HepG2 (cell line): Measurements from ENCODE around the gene UBL4B. TPM values are rescaled to one million over a fixed set of nuclear protein-coding genes. Genes with fewer than 3 reads are reported as not detected.

Experiments used
- ATAC-seq: fragments of 200-7000 bp; cut with Tn5 transposase; 3 replicates; pipeline ENCODE4 v1.9.1; 2020; ENCODE audit warnings: mild to moderate bottlenecking, moderate library complexity
- Bru-seq: library from RNA; stranded (reverse); fragments of 400-500 nt; gene quantifications from one replicate; lab custom pipeline; 2021; lab: Mats Ljungman, UMichigan
- BruChase-seq, 2 experiments: library from RNA; stranded (reverse); fragments of 400-500 nt; gene quantifications; one replicate each; lab custom pipeline; 2021; lab: Mats Ljungman, UMichigan
- BruUV-seq: library from RNA; stranded (reverse); fragments of 400-500 nt; replicated peaks from 2 replicates; lab custom pipeline; 2021; lab: Mats Ljungman, UMichigan
- CTCF ChIA-PET: fragments of 300-600 bp; formaldehyde crosslinking; extraction: SDS; loops from one replicate; lab custom pipeline; 2021; ENCODE audit warnings: low total read pairs, inconsistent platforms, low intra/inter-chr PET ratio; lab: Yijun Ruan, JAX
- POLR2A ChIA-PET: fragments of 350-600 bp; sonication (Branson Sonifier 250); formaldehyde crosslinking; loops from one replicate; lab custom pipeline; 2020; ENCODE audit warnings: antibody characterized with exemption, inconsistent platforms; lab: Yijun Ruan, JAX
- DNase-seq: peaks from one replicate; pipeline ENCODE4 v3.0.0-alpha.2; 2015; ENCODE audit warnings: low spot score
- FAIRE-seq: peaks from 3 replicates; lab custom pipeline; 2011; peaks lifted over from hg19 to GRCh38; lab: Jason Lieb, UNC
- H2AFZ ChIP-seq: one replicate; pipeline ENCODE4 v1.6.1; 2011; ENCODE audit warnings: low read length, inconsistent platforms
- H3K27ac ChIP-seq: fragments of 300-600 bp; 3 replicates; pipeline ENCODE4 v1.8.0; 2011; ENCODE audit warnings: mixed run types, mild to moderate bottlenecking, mixed read lengths, low read length, inconsistent platforms; ENCODE audit not compliant: insufficient read depth; ENCODE audit errors: extremely low read length
- H3K27me3 ChIP-seq, 2 experiments: fragments of 200-600 bp in 1 of 2; 2 replicates in 1 of 2; 3 replicates in 1 of 2; pipeline versions ENCODE4 v1.6.0 to v1.8.0; 2011; ENCODE audit warnings: low read length in 2 of 2, mild to moderate bottlenecking in 2 of 2, moderate library complexity in 2 of 2, inconsistent platforms in 1 of 2; ENCODE audit not compliant: insufficient read depth in 2 of 2, control insufficient read depth in 1 of 2
- H3K36me3 ChIP-seq, 2 experiments: fragments of 200-600 bp in 1 of 2; replicated peaks in 1 of 2; 2 replicates in 1 of 2; 3 replicates in 1 of 2; pipeline versions ENCODE4 v1.5.1 to v1.8.0; 2011; ENCODE audit warnings: low read length in 2 of 2, inconsistent platforms in 1 of 2; ENCODE audit not compliant: insufficient read depth in 2 of 2, control insufficient read depth in 1 of 2
- H3K4me1 ChIP-seq: 2 replicates; pipeline ENCODE4 v1.5.1; 2012; ENCODE audit warnings: low read length, inconsistent platforms; ENCODE audit not compliant: insufficient read depth
- H3K4me2 ChIP-seq: 2 replicates; pipeline ENCODE4 v1.6.0; 2011; ENCODE audit warnings: low read depth, low read length, inconsistent platforms
- H3K4me3 ChIP-seq, 3 experiments: fragments of 200-600 bp in 1 of 3; sonication (generic), shearing (Covaris generic) in 1 of 3; replicated peaks in 1 of 3; 2 replicates each; pipeline ENCODE4 v1.5.1; 2011 to 2016; ENCODE audit warnings: low read length in 3 of 3, inconsistent platforms in 2 of 3, low read depth in 2 of 3, mild to moderate bottlenecking in 2 of 3, control low read depth in 1 of 3, mixed read lengths in 1 of 3; ENCODE audit not compliant: insufficient read depth in 1 of 3
- H3K79me2 ChIP-seq: one replicate; pipeline ENCODE4 v1.6.1; 2011; ENCODE audit warnings: low read length, inconsistent platforms; ENCODE audit not compliant: insufficient read depth
- H3K9ac ChIP-seq: 2 replicates; pipeline ENCODE4 v1.6.0; 2011; ENCODE audit warnings: mild to moderate bottlenecking, low read depth, low read length, inconsistent platforms; ENCODE audit not compliant: insufficient read depth
- H3K9me3 ChIP-seq: 2 replicates; pipeline ENCODE4 v1.5.1; 2012; ENCODE audit warnings: mild to moderate bottlenecking, low read length
- H4K20me1 ChIP-seq: 2 replicates; pipeline ENCODE4 v1.6.0; 2011; ENCODE audit warnings: inconsistent platforms, mild to moderate bottlenecking, low read length, moderate library complexity; ENCODE audit not compliant: insufficient read depth
- MAZ ChIP-seq, 2 experiments: sonication (generic) in 1 of 2; formaldehyde crosslinking in 1 of 2; IDR thresholded peaks; 2 replicates each; pipeline versions ENCODE4 v1.5.0 to v1.6.1; 2012 to 2020; ENCODE audit warnings: low read depth in 2 of 2, mild to moderate bottlenecking in 2 of 2, borderline replicate concordance in 1 of 2, improper control_type of control experiment in 1 of 2, low read length in 1 of 2, missing genetic modification reagents in 1 of 2, moderate library complexity in 1 of 2
- NR2F2 ChIP-seq: IDR thresholded peaks from 2 replicates; pipeline ENCODE4 v1.6.1; 2012; ENCODE audit warnings: low read depth, inconsistent platforms, borderline replicate concordance
- SMAD3 ChIP-seq: sonication (generic); formaldehyde crosslinking; IDR thresholded peaks from 2 replicates; pipeline ENCODE4 v1.4.0; 2020; ENCODE audit warnings: missing genetic modification reagents
- ZNF232 ChIP-seq: sonication (generic); formaldehyde crosslinking; IDR thresholded peaks from 2 replicates; pipeline ENCODE4 v1.4.0; 2020; ENCODE audit warnings: missing genetic modification reagents, borderline replicate concordance
- ZNF543 ChIP-seq: sonication (generic); formaldehyde crosslinking; IDR thresholded peaks from 2 replicates; pipeline ENCODE4 v1.4.0; 2020; ENCODE audit warnings: mild to moderate bottlenecking, missing genetic modification reagents
- ZNF552 ChIP-seq: sonication (generic); formaldehyde crosslinking; IDR thresholded peaks from 2 replicates; pipeline ENCODE4 v1.9.0; 2022; ENCODE audit warnings: missing genetic modification reagents, mild to moderate bottlenecking, borderline replicate concordance
- ZNF614 ChIP-seq: IDR thresholded peaks from 2 replicates; pipeline ENCODE4 v1.6.1; 2018; ENCODE audit warnings: missing biosample characterization, missing genetic modification reagents, inconsistent platforms, borderline replicate concordance
- WGBS: methylation state at CpG from one replicate; pipeline ENCODE4 v1.1.6; 2017; ENCODE audit warnings: low lambda C conversion rate; 5-methylcytosine and 5-hydroxymethylcytosine counted together
- in situ Hi-C: cut with HindIII; loops from 2 replicates; pipeline ENCODE4 v1.10.0; 2017; ENCODE audit warnings: low pct_unique_long_range_greater_than_20kb; ENCODE audit not compliant: extremely low pct_ligation_motif_present
- intact Hi-C: fragments of 100-400 bp; cut with micrococcal nuclease; formaldehyde crosslinking; loops from one replicate; pipeline ENCODE4 v1.10.0; 2022; ENCODE audit not compliant: unreplicated experiment
- long read RNA-seq, 2 experiments: library from RNA in 1 of 2; library from polyadenylated mRNA in 1 of 2; stranded (forward) in 1 of 2; unstranded in 1 of 2; transcript quantifications; one replicate each; pipeline ENCODE4 v2.0.0, GENCODE V29; 2019 to 2022
- polyA minus RNA-seq, 3 experiments: library from RNA; depleted of rRNA, polyadenylated mRNA; stranded (reverse); fragments of >200 nt; gene quantifications; 2 replicates each; pipeline ENCODE4 v1.2.3, GENCODE V29; 2011; ENCODE audit warnings: low replicate concordance in 1 of 3
- polyA plus RNA-seq, 8 experiments: library from polyadenylated mRNA; depleted of rRNA in 3 of 8; stranded (reverse) in 7 of 8; unstranded in 1 of 8; fragments of >200 nt; fragmentation: Illumina TruSeq in 4 of 8; extraction: Trizol in 4 of 8; gene quantifications; 2 replicates each; pipeline versions ENCODE4 v1.2.1 to v1.2.3, GENCODE V29; 2011 to 2016; ENCODE audit warnings: low read depth in 4 of 8, missing spikeins in 1 of 8, mixed read lengths in 1 of 8; ENCODE audit not compliant: insufficient read depth in 1 of 8
- total RNA-seq, 5 experiments: library from RNA; depleted of rRNA; stranded (reverse); fragments of >200 nt; fragmentation: Illumina TruSeq; extraction: Trizol; gene quantifications; 2 replicates each; pipeline ENCODE4 v1.2.3, GENCODE V29; 2016; ENCODE audit warnings: low read depth in 1 of 5
- TF ChIP-seq, protein P1 (sequence below): sonication (generic); formaldehyde crosslinking; IDR thresholded peaks from 2 replicates; pipeline ENCODE4 v1.4.0; 2020; ENCODE audit warnings: missing genetic modification reagents, mild to moderate bottlenecking, borderline replicate concordance
- TF ChIP-seq, protein P2 (sequence below): sonication (generic); formaldehyde crosslinking; IDR thresholded peaks from 2 replicates; pipeline ENCODE4 v1.4.0; 2020; ENCODE audit warnings: mild to moderate bottlenecking, missing genetic modification reagents
- TF ChIP-seq, protein P3 (sequence below): sonication (generic); formaldehyde crosslinking; IDR thresholded peaks from 2 replicates; pipeline ENCODE4 v1.4.0; 2020; ENCODE audit warnings: missing genetic modification reagents
- TF ChIP-seq, protein P4 (sequence below): sonication (generic); IDR thresholded peaks from 2 replicates; pipeline ENCODE4 v1.6.1; 2016; ENCODE audit warnings: low read depth, borderline replicate concordance

The UBL4B gene
- not detected in 2 replicates for total RNA-seq (2016; rRNA removed; fragmentation: Illumina TruSeq; extraction: Trizol)
- not detected in 2 replicates for total RNA-seq (2016; cell fraction: cytosol; rRNA removed; fragmentation: Illumina TruSeq; extraction: Trizol; ENCODE audit: low read depth)
- not detected in 2 replicates for total RNA-seq (2016; cell fraction: insoluble cytoplasmic fraction; rRNA removed; fragmentation: Illumina TruSeq; extraction: Trizol)
- total RNA-seq (2016; cell fraction: membrane; rRNA removed; fragmentation: Illumina TruSeq; extraction: Trizol), result not detected in 2 replicates
- not detected in 2 replicates for total RNA-seq (2016; cell fraction: nucleus; rRNA removed; fragmentation: Illumina TruSeq; extraction: Trizol)
- polyA plus RNA-seq (2011; rRNA removed), result not detected in 2 replicates
- polyA plus RNA-seq (2011; cell fraction: cytosol; rRNA removed), result not detected in 2 replicates
- polyA plus RNA-seq (2011; cell fraction: nucleus; rRNA removed), result not detected in 2 replicates
- not detected in 2 replicates for polyA plus RNA-seq (2012)
- not detected in 2 replicates for polyA plus RNA-seq (2016; cell fraction: cytosol; fragmentation: Illumina TruSeq; extraction: Trizol; ENCODE audit: low read depth)
- polyA plus RNA-seq (2016; cell fraction: insoluble cytoplasmic fraction; fragmentation: Illumina TruSeq; extraction: Trizol; ENCODE audit: low read depth), result not detected in 2 replicates
- polyA plus RNA-seq (2016; cell fraction: membrane; fragmentation: Illumina TruSeq; extraction: Trizol; ENCODE audit: low read depth), result not detected in 2 replicates
- not detected in 2 replicates for polyA plus RNA-seq (2016; cell fraction: nucleus; fragmentation: Illumina TruSeq; extraction: Trizol; ENCODE audit: insufficient read depth, low read depth)
- polyA minus RNA-seq (2011; rRNA and poly(A)+ RNA removed; ENCODE audit: low replicate concordance), result not detected in 2 replicates
- not detected in 2 replicates for polyA minus RNA-seq (2011; cell fraction: cytosol; rRNA and poly(A)+ RNA removed)
- polyA minus RNA-seq (2011; cell fraction: nucleus; rRNA and poly(A)+ RNA removed), result not detected in 2 replicates
- not detected for Bru-seq, nascent RNA
- BruChase-seq, experiment 1, labeled RNA remaining after a 6-hour chase, result percentile 22 among the genes with signal in this experiment
- BruChase-seq, experiment 2, labeled RNA remaining after a 2-hour chase, result not detected
- long read RNA-seq, experiment 1, result 0 reads
- long read RNA-seq, experiment 2, result 0 reads

GRCh38 chr1:110112143-110112542, at the start of gene UBL4B:
UBL4B (plus strand) TSS chr1:110112443; CDS start chr1:110112535, 92 bp downstream.
- H3K27me3 ChIP-seq, result peaks cover 6 to 54% of the 10 kb centered on the region in 2 experiments; a peak in 3 of 5 replicates
- 25% methylated on average over 5 of the region's 5 CpGs for WGBS
- FAIRE-seq, result no peak
- TF ChIP-seq, protein P1, sequence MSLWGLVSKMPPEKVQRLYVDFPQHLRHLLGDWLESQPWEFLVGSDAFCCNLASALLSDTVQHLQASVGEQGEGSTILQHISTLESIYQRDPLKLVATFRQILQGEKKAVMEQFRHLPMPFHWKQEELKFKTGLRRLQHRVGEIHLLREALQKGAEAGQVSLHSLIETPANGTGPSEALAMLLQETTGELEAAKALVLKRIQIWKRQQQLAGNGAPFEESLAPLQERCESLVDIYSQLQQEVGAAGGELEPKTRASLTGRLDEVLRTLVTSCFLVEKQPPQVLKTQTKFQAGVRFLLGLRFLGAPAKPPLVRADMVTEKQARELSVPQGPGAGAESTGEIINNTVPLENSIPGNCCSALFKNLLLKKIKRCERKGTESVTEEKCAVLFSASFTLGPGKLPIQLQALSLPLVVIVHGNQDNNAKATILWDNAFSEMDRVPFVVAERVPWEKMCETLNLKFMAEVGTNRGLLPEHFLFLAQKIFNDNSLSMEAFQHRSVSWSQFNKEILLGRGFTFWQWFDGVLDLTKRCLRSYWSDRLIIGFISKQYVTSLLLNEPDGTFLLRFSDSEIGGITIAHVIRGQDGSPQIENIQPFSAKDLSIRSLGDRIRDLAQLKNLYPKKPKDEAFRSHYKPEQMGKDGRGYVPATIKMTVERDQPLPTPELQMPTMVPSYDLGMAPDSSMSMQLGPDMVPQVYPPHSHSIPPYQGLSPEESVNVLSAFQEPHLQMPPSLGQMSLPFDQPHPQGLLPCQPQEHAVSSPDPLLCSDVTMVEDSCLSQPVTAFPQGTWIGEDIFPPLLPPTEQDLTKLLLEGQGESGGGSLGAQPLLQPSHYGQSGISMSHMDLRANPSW (CRISPR knock-in tag), result no peak
- TF ChIP-seq NR2F2, result no peak
- no peak for TF ChIP-seq SMAD3 (CRISPR knock-in tag)
- no peak for TF ChIP-seq MAZ (IDR thresholded peaks at IDR 0.05; ENCODE audit: borderline replicate concordance, low read depth, low read length)
- no peak for TF ChIP-seq MAZ (CRISPR knock-in tag; IDR thresholded peaks at IDR 0.05; ENCODE audit: low read depth)
- TF ChIP-seq, protein P2, sequence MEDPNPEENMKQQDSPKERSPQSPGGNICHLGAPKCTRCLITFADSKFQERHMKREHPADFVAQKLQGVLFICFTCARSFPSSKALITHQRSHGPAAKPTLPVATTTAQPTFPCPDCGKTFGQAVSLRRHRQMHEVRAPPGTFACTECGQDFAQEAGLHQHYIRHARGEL (CRISPR knock-in tag), result no peak
- TF ChIP-seq ZNF614 (CRISPR knock-in tag), result no peak
- no peak for TF ChIP-seq ZNF552 (CRISPR knock-in tag)
- TF ChIP-seq ZNF543 (CRISPR knock-in tag), result no peak
- TF ChIP-seq, protein P3, sequence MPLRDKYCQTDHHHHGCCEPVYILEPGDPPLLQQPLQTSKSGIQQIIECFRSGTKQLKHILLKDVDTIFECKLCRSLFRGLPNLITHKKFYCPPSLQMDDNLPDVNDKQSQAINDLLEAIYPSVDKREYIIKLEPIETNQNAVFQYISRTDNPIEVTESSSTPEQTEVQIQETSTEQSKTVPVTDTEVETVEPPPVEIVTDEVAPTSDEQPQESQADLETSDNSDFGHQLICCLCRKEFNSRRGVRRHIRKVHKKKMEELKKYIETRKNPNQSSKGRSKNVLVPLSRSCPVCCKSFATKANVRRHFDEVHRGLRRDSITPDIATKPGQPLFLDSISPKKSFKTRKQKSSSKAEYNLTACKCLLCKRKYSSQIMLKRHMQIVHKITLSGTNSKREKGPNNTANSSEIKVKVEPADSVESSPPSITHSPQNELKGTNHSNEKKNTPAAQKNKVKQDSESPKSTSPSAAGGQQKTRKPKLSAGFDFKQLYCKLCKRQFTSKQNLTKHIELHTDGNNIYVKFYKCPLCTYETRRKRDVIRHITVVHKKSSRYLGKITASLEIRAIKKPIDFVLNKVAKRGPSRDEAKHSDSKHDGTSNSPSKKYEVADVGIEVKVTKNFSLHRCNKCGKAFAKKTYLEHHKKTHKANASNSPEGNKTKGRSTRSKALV (CRISPR knock-in tag), result no peak
- no peak for TF ChIP-seq ZNF232 (CRISPR knock-in tag)
- TF ChIP-seq, protein P4, sequence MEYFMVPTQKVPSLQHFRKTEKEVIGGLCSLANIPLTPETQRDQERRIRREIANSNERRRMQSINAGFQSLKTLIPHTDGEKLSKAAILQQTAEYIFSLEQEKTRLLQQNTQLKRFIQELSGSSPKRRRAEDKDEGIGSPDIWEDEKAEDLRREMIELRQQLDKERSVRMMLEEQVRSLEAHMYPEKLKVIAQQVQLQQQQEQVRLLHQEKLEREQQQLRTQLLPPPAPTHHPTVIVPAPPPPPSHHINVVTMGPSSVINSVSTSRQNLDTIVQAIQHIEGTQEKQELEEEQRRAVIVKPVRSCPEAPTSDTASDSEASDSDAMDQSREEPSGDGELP, result no peak

More at GRCh38 chr1:110112143-110112542, at the start of gene UBL4B:
- H3K9ac ChIP-seq, result no peak within 1 kb of the TSS
- H3K4me1 ChIP-seq, result no peaks in the 10 kb centered on the region
- no peak within 1 kb of the TSS for H3K4me3 ChIP-seq
- intact Hi-C loops, result no loop called here
- H3K4me2 ChIP-seq, result no peak within 1 kb of the TSS
- no peaks in the 10 kb centered on the region for H4K20me1 ChIP-seq
- H2AFZ ChIP-seq, result no peak within 1 kb of the TSS
- H3K36me3 ChIP-seq, result no peaks in the 10 kb centered on the region
- ChIA-PET POLR2A (no interaction called here), CTCF (no interaction called here)
- in situ Hi-C loops, result no loop called here
- no peak for ATAC-seq
- no peaks in the 10 kb centered on the region for H3K79me2 ChIP-seq
- no peak within 1 kb of the TSS for H3K27ac ChIP-seq
- no TSS peak for BruUV-seq
- H3K9me3 ChIP-seq, result no peaks in the 10 kb centered on the region
- no peak for DNase-seq
